HEK293 (cell line): ENCODE measurements around the gene BCAP31.

Source experiments
- MZF1 ChIP-seq: fragments of 450-650 bp; formaldehyde crosslinking; IDR thresholded peaks from 2 replicates; pipeline ENCODE4 v1.5.1; 2017; ENCODE audit warnings: missing biosample characterization, missing genetic modification characterization, borderline replicate concordance
- SCRT2 ChIP-seq: fragments of 450-650 bp; formaldehyde crosslinking; IDR thresholded peaks from 2 replicates; pipeline ENCODE4 v1.5.1; 2016; ENCODE audit warnings: missing biosample characterization, missing genetic modification characterization
- SP3 ChIP-seq: fragments of 450-650 bp; formaldehyde crosslinking; IDR thresholded peaks from 2 replicates; pipeline ENCODE4 v1.5.1; 2016; ENCODE audit warnings: missing biosample characterization, missing genetic modification characterization
- ZBTB8A ChIP-seq: fragments of 450-650 bp; formaldehyde crosslinking; IDR thresholded peaks from 2 replicates; pipeline ENCODE4 v1.5.1; 2016; ENCODE audit warnings: missing biosample characterization, missing genetic modification characterization
- ZEB2 ChIP-seq: fragments of 450-650 bp; formaldehyde crosslinking; IDR thresholded peaks from 2 replicates; pipeline ENCODE4 v1.5.1; 2016; ENCODE audit warnings: missing biosample characterization, missing genetic modification characterization
- ZFP37 ChIP-seq: fragments of 450-650 bp; formaldehyde crosslinking; IDR thresholded peaks from 2 replicates; pipeline ENCODE4 v1.5.1; 2016; ENCODE audit warnings: missing biosample characterization, missing genetic modification characterization
- ZFP41 ChIP-seq: fragments of 450-650 bp; formaldehyde crosslinking; IDR thresholded peaks from 2 replicates; pipeline ENCODE4 v1.5.1; 2016; ENCODE audit warnings: missing biosample characterization, missing genetic modification characterization, borderline replicate concordance
- ZFP69B ChIP-seq: fragments of 450-650 bp; formaldehyde crosslinking; IDR thresholded peaks from 2 replicates; pipeline ENCODE4 v1.5.1; 2016; ENCODE audit warnings: missing biosample characterization, missing genetic modification characterization
- ZNF10 ChIP-seq: fragments of 450-650 bp; formaldehyde crosslinking; IDR thresholded peaks from 2 replicates; pipeline ENCODE4 v1.5.1; 2017; ENCODE audit warnings: missing biosample characterization, missing genetic modification characterization
- ZNF121 ChIP-seq: fragments of 450-650 bp; formaldehyde crosslinking; IDR thresholded peaks from 2 replicates; pipeline ENCODE4 v1.5.1; 2016; ENCODE audit warnings: missing biosample characterization, missing genetic modification characterization
- ZNF169 ChIP-seq: fragments of 450-650 bp; formaldehyde crosslinking; IDR thresholded peaks from 2 replicates; pipeline ENCODE4 v1.5.1; 2016; ENCODE audit warnings: missing biosample characterization, missing genetic modification characterization
- ZNF211 ChIP-seq: fragments of 450-650 bp; formaldehyde crosslinking; IDR thresholded peaks from 2 replicates; pipeline ENCODE4 v1.5.1; 2016; ENCODE audit warnings: low read depth, missing biosample characterization, missing genetic modification characterization
- ZNF239 ChIP-seq: fragments of 450-650 bp; formaldehyde crosslinking; IDR thresholded peaks from 2 replicates; pipeline ENCODE4 v1.5.1; 2016; ENCODE audit warnings: missing biosample characterization, missing genetic modification characterization
- ZNF24 ChIP-seq: fragments of 450-650 bp; formaldehyde crosslinking; IDR thresholded peaks from 2 replicates; pipeline ENCODE4 v1.5.1; 2016; ENCODE audit warnings: missing biosample characterization, missing genetic modification characterization
- ZNF335 ChIP-seq: fragments of 450-650 bp; formaldehyde crosslinking; conservative IDR thresholded peaks from 2 replicates; pipeline ENCODE4 v1.5.1; 2016; ENCODE audit warnings: missing biosample characterization, missing genetic modification characterization
- ZNF341 ChIP-seq: fragments of 450-650 bp; formaldehyde crosslinking; IDR thresholded peaks from 2 replicates; pipeline ENCODE4; 2016; ENCODE audit warnings: low read depth, missing biosample characterization, missing genetic modification characterization
- ZNF433 ChIP-seq: fragments of 450-650 bp; formaldehyde crosslinking; IDR thresholded peaks from 2 replicates; pipeline ENCODE4 v1.5.1; 2016; ENCODE audit warnings: missing biosample characterization, missing genetic modification characterization, low read depth
- ZNF521 ChIP-seq: fragments of 450-650 bp; formaldehyde crosslinking; IDR thresholded peaks from 2 replicates; pipeline ENCODE4 v1.5.1; 2017; ENCODE audit warnings: missing biosample characterization, mild to moderate bottlenecking, missing genetic modification characterization
- ZNF558 ChIP-seq: fragments of 450-650 bp; formaldehyde crosslinking; IDR thresholded peaks from 2 replicates; pipeline ENCODE4 v1.5.1; 2016; ENCODE audit warnings: missing biosample characterization, missing genetic modification characterization
- ZNF560 ChIP-seq: fragments of 450-650 bp; formaldehyde crosslinking; IDR thresholded peaks from 2 replicates; pipeline ENCODE4 v1.5.1; 2017; ENCODE audit warnings: missing biosample characterization, missing genetic modification characterization, borderline replicate concordance
- ZNF830 ChIP-seq: fragments of 450-650 bp; IDR thresholded peaks from 2 replicates; pipeline ENCODE4 v1.5.0; 2018; ENCODE audit warnings: missing biosample characterization, missing genetic modification characterization, low read depth, mild to moderate bottlenecking, moderate library complexity
- ZNF843 ChIP-seq: fragments of 450-650 bp; formaldehyde crosslinking; IDR thresholded peaks from 2 replicates; pipeline ENCODE4 v1.5.1; 2016; ENCODE audit warnings: missing biosample characterization, missing genetic modification characterization
- TF ChIP-seq, protein P1 (sequence below): fragments of 450-650 bp; formaldehyde crosslinking; IDR thresholded peaks from 2 replicates; pipeline ENCODE4 v1.5.1; 2016; ENCODE audit warnings: missing biosample characterization, missing genetic modification characterization
- TF ChIP-seq, protein P2 (sequence below): fragments of 450-650 bp; formaldehyde crosslinking; IDR thresholded peaks from 2 replicates; pipeline ENCODE4 v1.5.1; 2016; ENCODE audit warnings: missing biosample characterization, missing genetic modification characterization
- TF ChIP-seq, protein P3 (sequence below): fragments of 450-650 bp; formaldehyde crosslinking; IDR thresholded peaks from 2 replicates; pipeline ENCODE4 v1.5.1; 2017; ENCODE audit warnings: missing biosample characterization, missing genetic modification characterization
- TF ChIP-seq, protein P4 (sequence below): fragments of 450-650 bp; formaldehyde crosslinking; IDR thresholded peaks from 2 replicates; pipeline ENCODE4 v1.5.1; 2016; ENCODE audit warnings: missing biosample characterization, missing genetic modification characterization

The BCAP31 gene

DNA sequence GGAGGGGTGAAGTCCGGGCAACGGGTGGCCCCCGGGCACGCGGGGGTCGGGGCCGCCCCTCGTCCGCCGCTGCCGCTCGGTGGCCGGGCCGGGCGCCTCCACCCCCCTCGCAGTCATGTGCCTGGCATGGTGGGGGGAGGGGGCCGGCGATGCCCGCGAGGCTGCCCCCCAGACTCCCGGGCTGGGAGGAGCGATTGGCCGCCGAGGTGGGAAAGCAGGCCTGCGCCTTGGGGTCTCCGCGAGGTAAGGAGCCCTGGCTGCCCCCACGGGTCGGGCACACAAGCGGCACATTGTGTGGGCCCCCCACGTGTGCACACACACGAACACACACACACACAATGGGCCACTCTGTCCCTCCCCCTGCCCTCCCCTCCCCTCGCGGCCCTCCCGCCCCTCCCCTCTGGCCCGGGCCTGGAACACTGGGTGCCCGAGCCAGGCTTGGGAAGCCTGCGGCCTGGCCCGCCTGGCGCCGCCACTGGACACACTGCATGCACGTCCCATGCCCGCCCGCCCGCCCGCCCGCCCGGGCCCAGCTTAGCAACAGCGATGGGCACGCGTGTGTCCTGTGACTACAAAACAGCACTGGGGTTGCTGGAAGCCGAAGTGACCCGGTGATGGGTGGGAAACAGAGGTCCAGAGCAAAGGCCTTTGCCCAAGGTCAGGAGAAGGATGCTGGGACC lies 35.1 kb downstream of the BCAP31 start (continued):
- TF ChIP-seq ZNF830 (no peak), ZFP37 (tag by site-specific recombination) (no peak), ZNF211 (tag by site-specific recombination) (no peak), ZNF521 (tag by site-specific recombination) (no peak), ZNF239 (tag by site-specific recombination) (no peak), ZBTB8A (tag by site-specific recombination) (no peak), ZNF843 (tag by site-specific recombination) (no peak), ZNF10 (tag by site-specific recombination) (no peak), ZFP69B (peak; percentile 52; the same call in 1 of the 2 replicates), ZNF341 (no peak), ZNF560 (no peak), ZNF24 (tag by site-specific recombination) (no peak), ZFP41 (no peak), ZNF121 (tag by site-specific recombination) (no peak), ZNF558 (no peak), SP3 (tag by site-specific recombination) (peak; percentile 33; the same call in 1 of the 2 replicates), ZNF433 (tag by site-specific recombination) (no peak), ZEB2 (0 out of 2 replicates have a peak, but pooled peaks have one; percentile 17), SCRT2 (tag by site-specific recombination) (no peak), MZF1 (tag by site-specific recombination) (no peak), ZNF335 (tag by site-specific recombination) (no peak), ZNF169 (tag by site-specific recombination) (no peak)
- TF ChIP-seq, protein P1, sequence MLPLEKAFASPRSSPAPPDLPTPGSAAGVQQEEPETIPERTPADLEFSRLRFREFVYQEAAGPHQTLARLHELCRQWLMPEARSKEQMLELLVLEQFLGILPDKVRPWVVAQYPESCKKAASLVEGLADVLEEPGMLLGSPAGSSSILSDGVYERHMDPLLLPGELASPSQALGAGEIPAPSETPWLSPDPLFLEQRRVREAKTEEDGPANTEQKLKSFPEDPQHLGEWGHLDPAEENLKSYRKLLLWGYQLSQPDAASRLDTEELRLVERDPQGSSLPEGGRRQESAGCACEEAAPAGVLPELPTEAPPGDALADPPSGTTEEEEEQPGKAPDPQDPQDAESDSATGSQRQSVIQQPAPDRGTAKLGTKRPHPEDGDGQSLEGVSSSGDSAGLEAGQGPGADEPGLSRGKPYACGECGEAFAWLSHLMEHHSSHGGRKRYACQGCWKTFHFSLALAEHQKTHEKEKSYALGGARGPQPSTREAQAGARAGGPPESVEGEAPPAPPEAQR = no peak
- TF ChIP-seq, protein P2, sequence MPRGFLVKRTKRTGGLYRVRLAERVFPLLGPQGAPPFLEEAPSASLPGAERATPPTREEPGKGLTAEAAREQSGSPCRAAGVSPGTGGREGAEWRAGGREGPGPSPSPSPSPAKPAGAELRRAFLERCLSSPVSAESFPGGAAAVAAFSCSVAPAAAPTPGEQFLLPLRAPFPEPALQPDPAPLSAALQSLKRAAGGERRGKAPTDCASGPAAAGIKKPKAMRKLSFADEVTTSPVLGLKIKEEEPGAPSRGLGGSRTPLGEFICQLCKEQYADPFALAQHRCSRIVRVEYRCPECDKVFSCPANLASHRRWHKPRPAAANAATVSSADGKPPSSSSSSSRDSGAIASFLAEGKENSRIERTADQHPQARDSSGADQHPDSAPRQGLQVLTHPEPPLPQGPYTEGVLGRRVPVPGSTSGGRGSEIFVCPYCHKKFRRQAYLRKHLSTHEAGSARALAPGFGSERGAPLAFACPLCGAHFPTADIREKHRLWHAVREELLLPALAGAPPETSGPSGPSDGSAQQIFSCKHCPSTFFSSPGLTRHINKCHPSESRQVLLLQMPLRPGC (tag by site-specific recombination) = no peak
- TF ChIP-seq, protein P3, sequence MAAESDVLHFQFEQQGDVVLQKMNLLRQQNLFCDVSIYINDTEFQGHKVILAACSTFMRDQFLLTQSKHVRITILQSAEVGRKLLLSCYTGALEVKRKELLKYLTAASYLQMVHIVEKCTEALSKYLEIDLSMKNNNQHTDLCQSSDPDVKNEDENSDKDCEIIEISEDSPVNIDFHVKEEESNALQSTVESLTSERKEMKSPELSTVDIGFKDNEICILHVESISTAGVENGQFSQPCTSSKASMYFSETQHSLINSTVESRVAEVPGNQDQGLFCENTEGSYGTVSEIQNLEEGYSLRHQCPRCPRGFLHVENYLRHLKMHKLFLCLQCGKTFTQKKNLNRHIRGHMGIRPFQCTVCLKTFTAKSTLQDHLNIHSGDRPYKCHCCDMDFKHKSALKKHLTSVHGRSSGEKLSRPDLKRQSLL (tag by site-specific recombination) = no peak
- TF ChIP-seq, protein P4, sequence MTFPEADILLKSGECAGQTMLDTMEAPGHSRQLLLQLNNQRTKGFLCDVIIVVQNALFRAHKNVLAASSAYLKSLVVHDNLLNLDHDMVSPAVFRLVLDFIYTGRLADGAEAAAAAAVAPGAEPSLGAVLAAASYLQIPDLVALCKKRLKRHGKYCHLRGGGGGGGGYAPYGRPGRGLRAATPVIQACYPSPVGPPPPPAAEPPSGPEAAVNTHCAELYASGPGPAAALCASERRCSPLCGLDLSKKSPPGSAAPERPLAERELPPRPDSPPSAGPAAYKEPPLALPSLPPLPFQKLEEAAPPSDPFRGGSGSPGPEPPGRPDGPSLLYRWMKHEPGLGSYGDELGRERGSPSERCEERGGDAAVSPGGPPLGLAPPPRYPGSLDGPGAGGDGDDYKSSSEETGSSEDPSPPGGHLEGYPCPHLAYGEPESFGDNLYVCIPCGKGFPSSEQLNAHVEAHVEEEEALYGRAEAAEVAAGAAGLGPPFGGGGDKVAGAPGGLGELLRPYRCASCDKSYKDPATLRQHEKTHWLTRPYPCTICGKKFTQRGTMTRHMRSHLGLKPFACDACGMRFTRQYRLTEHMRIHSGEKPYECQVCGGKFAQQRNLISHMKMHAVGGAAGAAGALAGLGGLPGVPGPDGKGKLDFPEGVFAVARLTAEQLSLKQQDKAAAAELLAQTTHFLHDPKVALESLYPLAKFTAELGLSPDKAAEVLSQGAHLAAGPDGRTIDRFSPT = peak; percentile 53; the same call in 1 of the 2 replicates
